Central memory CD4-positive, alpha-beta T cell (primary cell): ENCODE measurements around the gene PRKAA1.
A peak's percentile ranks its signal among the peaks of the same experiment; 100 is the strongest.

Experiments
- DNase-seq: peaks from one replicate; pipeline ENCODE4 v3.0.0; 2022
- total RNA-seq, 3 experiments: gene quantifications; one replicate each; lab custom pipeline; 2026; lab: John Stamatoyannopoulos, UW

PRKAA1 gene
- 81.3 to 186 (median 107) reads per million in 3 experiments for total RNA-seq

DNA sequence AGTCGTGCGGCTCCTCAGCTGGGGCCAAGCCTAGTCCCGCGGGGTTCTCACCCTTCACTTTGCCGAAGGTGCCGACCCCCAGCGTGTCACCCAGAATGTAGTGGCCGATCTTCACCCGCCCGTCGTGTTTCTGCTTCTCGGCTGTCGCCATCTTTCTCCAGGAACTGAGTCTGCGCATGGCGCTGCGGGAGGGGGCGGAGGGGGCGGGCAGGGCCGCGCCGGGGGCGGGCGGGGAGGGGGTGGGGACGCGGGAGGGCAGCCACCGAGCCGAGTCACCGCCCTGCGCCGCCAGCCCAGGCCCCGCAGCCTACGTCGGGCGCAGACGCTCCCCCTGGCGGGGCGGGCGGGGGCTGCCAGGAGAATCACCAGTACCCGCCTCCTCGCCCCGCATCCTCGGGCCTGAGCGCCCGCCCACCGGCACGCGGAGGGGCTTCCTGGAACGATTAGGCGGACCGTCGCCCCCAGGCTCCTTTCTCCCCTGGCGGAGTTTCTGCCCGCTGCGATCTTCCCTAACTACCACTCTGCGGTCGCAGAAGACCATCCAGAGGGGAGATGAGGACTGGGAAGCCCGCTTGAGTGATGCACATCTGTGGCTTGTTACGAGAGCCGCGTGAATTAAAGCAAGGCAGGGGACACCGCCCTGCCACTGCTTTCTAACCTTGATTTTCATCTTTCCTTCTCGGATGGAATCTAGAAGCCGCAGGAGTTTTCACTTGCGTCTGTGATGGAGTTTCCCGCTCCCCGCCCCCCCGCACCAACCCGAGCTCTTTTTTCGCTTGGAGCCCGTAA, at the start of gene PRKAA1:
Gene PRKAA1, minus strand, starts transcription at position 363 of the 789 bp plus-strand sequence. Its CDS starts 185 bp downstream, at position 178.
- peak; percentile 91 for DNase-seq

GRCh38 chr5:40847525-40847924, 49.4 kb upstream of the PRKAA1 start:
- no peak for DNase-seq

DNA sequence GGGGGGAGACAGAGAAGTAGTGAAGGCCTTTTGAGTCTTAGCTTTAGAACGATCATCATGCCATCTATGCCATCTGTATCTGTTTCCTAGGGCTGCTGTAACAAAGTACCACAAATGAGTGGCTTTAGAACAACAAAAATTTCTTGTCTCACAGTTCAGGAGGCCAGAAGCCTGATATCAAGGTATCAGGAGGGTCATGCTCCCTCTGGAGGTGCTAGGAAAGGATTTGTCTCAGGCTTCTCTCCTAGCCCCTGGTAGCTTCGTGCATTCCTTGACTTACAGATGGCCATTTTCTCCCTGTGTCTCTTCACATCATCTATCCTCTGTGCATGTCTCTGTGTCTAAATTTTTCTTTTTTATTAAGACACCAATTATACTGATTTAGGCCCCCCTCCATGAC, 48.2 kb upstream of the PRKAA1 start:
- DNase-seq: no peak

DNA sequence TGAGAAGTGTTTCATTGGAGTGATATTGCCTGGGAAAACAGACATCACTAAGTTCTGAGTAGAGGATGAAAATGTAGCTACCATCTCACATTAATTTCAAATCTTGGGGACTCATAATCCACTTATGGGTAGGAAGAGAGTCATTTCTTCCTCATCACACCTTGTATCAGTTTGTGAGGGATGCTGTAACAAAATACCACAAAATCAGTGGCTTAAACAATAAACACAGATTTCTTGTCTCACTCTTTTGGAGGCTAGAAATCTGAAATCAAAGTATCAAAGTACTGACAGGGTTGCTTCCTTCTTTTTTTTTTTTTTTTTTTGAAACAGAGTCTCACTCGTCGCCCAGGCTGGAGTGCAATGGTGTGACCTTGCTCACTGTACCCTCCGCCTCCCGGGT, 46.4 kb upstream of the PRKAA1 start:
- no peak for DNase-seq

DNA sequence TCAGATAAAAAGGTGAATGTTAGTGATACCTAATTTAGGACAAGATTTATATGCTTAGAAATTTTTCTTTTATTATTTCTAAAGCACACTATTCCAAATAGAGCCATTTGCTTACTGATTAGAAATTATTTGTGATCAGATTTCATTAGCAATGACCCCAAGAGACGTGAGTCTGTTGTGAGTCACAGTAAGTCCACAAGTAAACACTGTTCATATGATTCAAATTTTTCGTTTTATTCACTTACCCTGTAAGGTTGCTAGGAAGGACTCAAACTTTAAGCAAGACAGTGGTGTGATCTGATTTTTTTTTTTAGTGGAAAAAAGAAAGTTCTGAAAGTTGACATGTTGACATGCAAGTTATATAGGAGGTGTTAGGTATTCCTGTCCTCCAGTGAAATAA, 44.2 kb upstream of the PRKAA1 start:
- no peak for DNase-seq

DNA sequence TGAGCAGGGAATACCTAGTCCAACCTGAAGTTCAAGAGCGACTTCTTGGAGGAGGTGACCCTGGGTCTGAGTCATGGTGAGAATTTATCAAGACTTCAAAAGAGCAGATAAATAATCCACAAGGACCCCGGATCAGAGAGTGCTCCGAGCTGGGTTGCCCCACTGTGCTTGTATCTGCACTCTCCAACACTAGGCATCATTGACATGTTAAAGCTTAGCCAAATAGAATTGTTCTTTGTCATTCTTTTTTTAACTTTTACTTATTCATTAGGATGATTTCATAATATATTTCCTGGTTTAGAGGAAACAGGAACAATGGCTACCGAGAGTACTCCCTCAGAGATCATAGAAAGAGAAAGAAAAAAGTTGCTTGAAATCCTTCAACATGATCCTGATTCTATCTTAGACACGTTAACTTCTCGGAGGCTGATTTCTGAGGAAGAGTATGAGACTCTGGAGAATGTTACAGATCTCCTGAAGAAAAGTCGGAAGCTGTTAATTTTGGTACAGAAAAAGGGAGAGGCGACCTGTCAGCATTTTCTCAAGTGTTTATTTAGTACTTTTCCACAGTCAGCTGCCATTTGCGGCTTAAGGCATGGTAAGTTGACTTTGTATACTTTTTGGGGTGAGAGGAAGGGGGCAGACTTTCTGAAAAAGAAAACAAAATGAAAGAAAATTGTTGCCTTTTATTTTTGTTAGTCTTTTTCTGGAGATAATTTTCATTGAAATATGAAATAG, 43.1 kb upstream of the PRKAA1 start, which contains the start of gene CARD6:
Gene CARD6, plus strand, starts transcription at position 300 of the 738 bp plus-strand sequence. Its CDS starts 16 bp downstream, at position 316.
- peak; percentile 19 for DNase-seq

DNA sequence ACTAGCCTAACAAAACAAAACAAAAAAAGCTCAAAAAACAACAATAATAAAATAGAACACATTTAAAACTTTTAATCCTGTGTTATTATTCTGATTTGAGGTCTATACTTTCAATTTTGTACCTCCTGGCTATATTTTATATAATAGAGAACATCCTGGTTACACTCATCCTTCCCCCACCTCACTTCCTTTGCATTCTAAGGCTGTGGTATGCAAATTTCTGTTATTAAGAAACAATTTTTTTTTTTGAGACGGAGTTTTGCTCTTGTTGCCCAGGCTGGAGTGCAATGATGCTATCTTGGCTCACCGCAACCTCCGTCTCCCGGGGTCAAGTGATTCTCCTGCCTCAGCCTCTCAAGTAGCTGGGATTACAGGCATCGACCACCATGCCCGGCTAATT, 39.9 kb upstream of the PRKAA1 start:
- peak; percentile 53 for DNase-seq

DNA sequence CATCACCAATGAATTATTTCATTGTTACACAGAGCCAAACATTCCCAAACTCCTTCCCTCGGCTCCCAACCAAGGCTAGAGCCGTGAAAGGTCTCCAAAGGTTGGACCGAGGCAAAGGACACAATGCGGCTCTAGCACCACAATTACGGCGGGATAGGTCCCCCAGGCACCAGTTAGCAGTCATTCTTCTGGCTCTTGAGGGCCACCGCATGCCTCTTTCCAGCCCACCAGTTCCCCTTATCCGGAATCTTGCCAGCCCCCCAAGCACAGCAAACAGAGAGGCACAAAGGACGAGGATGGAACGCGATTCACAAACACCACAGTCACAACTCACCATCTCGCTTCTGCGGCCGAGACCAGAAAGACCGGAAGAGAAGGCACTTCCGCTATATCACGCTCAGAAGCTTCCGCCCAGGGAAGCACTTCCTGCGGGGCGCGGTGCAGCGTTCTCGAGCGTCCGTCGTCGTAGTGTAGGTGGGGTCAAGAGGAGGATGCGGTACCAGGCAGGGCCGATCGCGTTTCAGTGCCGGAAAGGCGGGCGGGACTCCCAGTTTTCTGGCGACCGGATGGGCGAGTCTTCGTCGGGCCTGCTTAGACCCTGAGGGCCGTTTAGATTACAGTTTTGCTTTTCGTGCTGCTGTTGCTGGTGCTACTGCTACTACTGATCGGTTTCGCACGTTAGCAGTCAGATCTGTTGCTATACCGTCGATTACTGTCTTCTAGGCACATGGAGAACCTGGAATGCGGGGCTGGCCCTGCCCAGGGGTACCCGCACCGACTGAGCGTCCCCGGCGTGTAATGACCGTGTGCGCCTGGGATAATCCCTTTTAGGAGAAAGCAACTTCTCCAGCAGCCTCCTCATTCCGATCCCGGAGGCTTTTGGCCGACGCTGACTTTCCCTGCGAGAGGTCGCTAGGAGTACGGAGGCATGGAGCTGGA, 36.9 kb upstream of the PRKAA1 start, which contains the start of gene RPL37:
Gene RPL37, minus strand, starts transcription at position 374 of the 939 bp plus-strand sequence. Its CDS starts 37 bp downstream, at position 337.
- peak; percentile 87 for DNase-seq

- DNase-seq: peak; percentile 80
Observed at GRCh38 chr5:40834391-40834848, 36.2 kb upstream of the PRKAA1 start.

GRCh38 chr5:40833712-40834229, 35.6 kb upstream of the PRKAA1 start:
- no peak for DNase-seq

GRCh38 chr5:40832345-40832744, 34.2 kb upstream of the PRKAA1 start:
- DNase-seq: no peak

- no peak for DNase-seq
Observed at GRCh38 chr5:40831346-40832210, 33.4 kb upstream of the PRKAA1 start.

- DNase-seq: no peak
Observed at GRCh38 chr5:40829748-40830533, 31.8 kb upstream of the PRKAA1 start.

- DNase-seq: no peak
Observed at GRCh38 chr5:40828690-40829661, 30.8 kb upstream of the PRKAA1 start.

GRCh38 chr5:40828021-40828631, 30.0 kb upstream of the PRKAA1 start:
- no peak for DNase-seq

DNA sequence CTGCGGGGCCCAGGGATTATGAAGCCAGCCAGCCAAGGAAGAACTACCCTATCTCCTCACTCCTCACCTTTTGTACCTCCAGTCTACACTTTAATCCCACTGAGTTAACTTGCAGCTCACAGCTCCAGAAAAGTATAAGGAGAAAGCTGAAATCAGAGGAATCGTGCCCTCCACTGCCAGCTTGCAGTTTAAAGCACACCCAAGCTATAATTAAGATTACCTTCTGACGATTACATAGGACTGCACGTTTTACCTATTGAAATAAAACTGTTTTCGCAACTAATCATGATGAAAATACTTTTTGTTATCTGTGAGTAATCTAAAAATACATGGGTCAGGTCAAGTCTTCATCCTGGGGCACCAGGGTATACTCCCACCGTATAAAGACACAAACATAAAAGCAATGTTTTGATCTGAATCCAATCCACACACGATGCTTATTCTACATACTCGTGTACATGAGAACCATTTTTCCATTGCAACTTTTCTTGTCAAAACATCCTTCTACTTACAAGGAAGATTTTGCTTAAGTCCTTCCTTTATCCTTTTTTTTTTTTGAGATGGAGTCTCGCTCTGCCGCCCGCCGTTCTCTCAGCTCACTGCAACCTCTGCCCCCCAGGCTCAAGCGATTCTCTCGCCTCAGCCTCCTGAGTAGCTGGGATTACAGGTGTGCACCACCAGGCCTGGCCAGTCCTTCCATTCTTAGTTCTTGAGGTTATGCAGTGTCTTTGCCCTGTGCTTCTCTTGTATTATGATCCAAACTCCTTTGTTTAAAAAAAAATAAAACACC, 29.2 kb upstream of the PRKAA1 start:
- DNase-seq: no peak

GRCh38 chr5:40826489-40827187, 28.5 kb upstream of the PRKAA1 start:
- no peak for DNase-seq
